GM23338 (cell line): Measurements from ENCODE around the gene CYGB. TPM values are rescaled to one million over a fixed set of nuclear protein-coding genes. Genes with fewer than 3 reads are reported as not detected.

ENCODE experiments used
- ATAC-seq: fragments of 200-7000 bp; cut with Tn5 transposase; 3 replicates; pipeline ENCODE4 v1.9.1; 2020
- DNase-seq: peaks from one replicate; pipeline ENCODE4 v3.0.0-alpha.2; 2015; ENCODE audit warnings: low spot score
- H2AFZ ChIP-seq: fragments of 200-600 bp; sonication (generic); 2 replicates; pipeline ENCODE4 v1.8.0; 2016; ENCODE audit warnings: antibody characterized with exemption, mild to moderate bottlenecking, moderate library complexity
- H3F3A ChIP-seq: fragments of 200-600 bp; sonication (generic); replicated peaks from 2 replicates; pipeline ENCODE4 v1.8.0; 2017; ENCODE audit warnings: antibody characterized with exemption, mixed run types, low read depth
- H3K27ac ChIP-seq: fragments of 200-600 bp; sonication (generic); 2 replicates; pipeline ENCODE4 v1.6.1; 2016; ENCODE audit warnings: low read depth
- H3K27me3 ChIP-seq: fragments of 200-600 bp; sonication (generic); 2 replicates; pipeline ENCODE4 v1.8.0; 2016; ENCODE audit warnings: mild to moderate bottlenecking, mixed run types, moderate library complexity; ENCODE audit not compliant: insufficient read depth
- H3K36me3 ChIP-seq: fragments of 200-600 bp; sonication (generic); 2 replicates; pipeline ENCODE4 v1.8.0; 2016; ENCODE audit warnings: mild to moderate bottlenecking; ENCODE audit not compliant: insufficient read depth
- H3K4me1 ChIP-seq: fragments of 200-600 bp; sonication (generic); 2 replicates; pipeline ENCODE4 v1.8.0; 2016; ENCODE audit warnings: mild to moderate bottlenecking, moderate library complexity; ENCODE audit not compliant: insufficient read depth
- H3K4me2 ChIP-seq: fragments of 200-600 bp; sonication (generic); 2 replicates; pipeline ENCODE4 v1.7.1; 2017; ENCODE audit warnings: mixed run types
- H3K4me3 ChIP-seq: fragments of 200-600 bp; sonication (generic); 2 replicates; pipeline ENCODE4 v1.6.1; 2016; ENCODE audit warnings: mixed run types
- H3K79me2 ChIP-seq: fragments of 200-600 bp; sonication (generic); replicated peaks from 2 replicates; pipeline ENCODE4 v1.8.0; 2017; ENCODE audit warnings: mild to moderate bottlenecking; ENCODE audit not compliant: insufficient read depth
- H3K9me2 ChIP-seq: fragments of 200-600 bp; sonication (generic); 2 replicates; pipeline ENCODE4 v1.8.0; 2017; ENCODE audit not compliant: insufficient read depth
- H4K20me1 ChIP-seq: fragments of 200-600 bp; sonication (generic); replicated peaks from 2 replicates; pipeline ENCODE4 v1.8.0; 2017; ENCODE audit warnings: mild to moderate bottlenecking; ENCODE audit not compliant: insufficient read depth
- H3K27ac Mint-ChIP-seq: 2 replicates; pipeline ENCODE4 v1.8.0; 2020; ENCODE audit warnings: inconsistent platforms, mild to moderate bottlenecking, moderate library complexity, mixed read lengths
- H3K27me3 Mint-ChIP-seq: 3 replicates; pipeline ENCODE4 v1.8.0; 2022; ENCODE audit warnings: low read depth, mild to moderate bottlenecking, moderate library complexity, mixed read lengths, inconsistent platforms; ENCODE audit not compliant: insufficient read depth, poor library complexity
- H3K36me3 Mint-ChIP-seq: 3 replicates; pipeline ENCODE4 v1.8.0; 2021; ENCODE audit warnings: low read depth, mild to moderate bottlenecking, inconsistent platforms, moderate library complexity, mixed read lengths
- H3K4me1 Mint-ChIP-seq: 3 replicates; pipeline ENCODE4 v1.8.0; 2020; ENCODE audit warnings: mild to moderate bottlenecking, inconsistent platforms, mixed read lengths
- H3K4me3 Mint-ChIP-seq: 3 replicates; pipeline ENCODE4 v1.8.0; 2021; ENCODE audit warnings: moderate library complexity, mild to moderate bottlenecking, inconsistent platforms, mixed read lengths
- H3K9me3 Mint-ChIP-seq: 3 replicates; pipeline ENCODE4 v1.8.0; 2020; ENCODE audit warnings: moderate library complexity, mild to moderate bottlenecking, inconsistent platforms, mixed read lengths
- CREB1 ChIP-seq: fragments of 250-450 bp; sonication (Bioruptor Pico); IDR thresholded peaks from 2 replicates; pipeline ENCODE4 v1.5.0; 2020; ENCODE audit warnings: low read depth, mild to moderate bottlenecking, moderate library complexity
- EZH2 ChIP-seq: fragments of 200-600 bp; sonication (generic); IDR thresholded peaks from one replicate; pipeline ENCODE4 v1.8.0; 2017; ENCODE audit warnings: antibody characterized with exemption, mild to moderate bottlenecking, low read depth; ENCODE audit not compliant: unreplicated experiment
- EZH2phosphoT487 ChIP-seq: fragments of 200-600 bp; sonication (generic); IDR thresholded peaks from one replicate; pipeline ENCODE4 v1.8.1; 2018; ENCODE audit warnings: antibody characterized with exemption; ENCODE audit not compliant: unreplicated experiment
- JUNB ChIP-seq: IDR thresholded peaks from one replicate; pipeline ENCODE4 v1.6.1; 2016; ENCODE audit warnings: antibody characterized with exemption; ENCODE audit not compliant: unreplicated experiment
- NANOG ChIP-seq: IDR thresholded peaks from 2 replicates; pipeline ENCODE4 v1.6.1; 2016; ENCODE audit warnings: antibody characterized with exemption, borderline replicate concordance
- POLR2AphosphoS5 ChIP-seq: IDR thresholded peaks from 2 replicates; pipeline ENCODE4 v1.6.1; 2016; ENCODE audit warnings: antibody characterized with exemption, low read depth
- STAT1 ChIP-seq: IDR thresholded peaks from one replicate; pipeline ENCODE4 v1.6.1; 2016; ENCODE audit warnings: antibody characterized with exemption; ENCODE audit not compliant: unreplicated experiment
- ZNF114 ChIP-seq: fragments of 250-450 bp; sonication (Bioruptor Pico); IDR thresholded peaks from 2 replicates; pipeline ENCODE4 v1.5.0; 2020; ENCODE audit warnings: mild to moderate bottlenecking, moderate library complexity
- ZNF331 ChIP-seq: fragments of 250-450 bp; sonication (Bioruptor Pico); IDR thresholded peaks from 2 replicates; pipeline ENCODE4 v1.5.0; 2020; ENCODE audit warnings: low read depth, mild to moderate bottlenecking, moderate library complexity
- ZNF462 ChIP-seq: fragments of 250-450 bp; sonication (Bioruptor Pico); IDR thresholded peaks from 2 replicates; pipeline ENCODE4 v1.5.0; 2020; ENCODE audit warnings: mild to moderate bottlenecking, moderate library complexity
- polyA plus RNA-seq: library from polyadenylated mRNA; unstranded; fragments of >200 nt; fragmentation: Nextera tagmentation; extraction: Ambion mirVana; gene quantifications from 2 replicates; pipeline ENCODE4 v1.2.1, GENCODE V29; 2016
- total RNA-seq: library from RNA; depleted of rRNA; stranded (reverse); fragments of >200 nt; shearing (Covaris generic); gene quantifications from 2 replicates; pipeline ENCODE4 v1.2.3, GENCODE V29; 2014
- TF ChIP-seq, protein P1 (sequence below): IDR thresholded peaks from one replicate; pipeline ENCODE4 v1.6.1; 2018; ENCODE audit warnings: antibody characterized with exemption; ENCODE audit not compliant: unreplicated experiment
- TF ChIP-seq, protein P2 (sequence below), 2 experiments: fragments of 200-600 bp in 1 of 2; sonication (generic) in 1 of 2; conservative IDR thresholded peaks; 2 replicates each; pipeline versions ENCODE4 v1.5.1 to v1.6.1; 2016 to 2017; ENCODE audit warnings: antibody characterized with exemption in 2 of 2, low read depth in 2 of 2, mild to moderate bottlenecking in 2 of 2, moderate library complexity in 1 of 2
- TF ChIP-seq, protein P3 (sequence below): IDR thresholded peaks from 2 replicates; pipeline ENCODE4 v1.6.1; 2016; ENCODE audit warnings: antibody characterized with exemption

The CYGB gene
- total and polyA plus RNA-seq, 2 experiments from 2014 or later = 1.2 to 1.7 TPM

- no peak for ATAC-seq
- Mint-ChIP-seq H3K9me3 (no peaks in the 10 kb centered on the region), H3K27ac (no peak overlapping the region), H3K27me3 (peaks cover 17% of the 10 kb centered on the region), H3K4me1 (peaks cover 17% of the 10 kb centered on the region), H3K4me3 (no peak overlapping the region; the same call in 2 of the 3 replicates), H3K36me3 (no peaks in the 10 kb centered on the region)
- Histone ChIP-seq H4K20me1 (no peaks in the 10 kb centered on the region), H3K27ac (no peak overlapping the region), H3F3A (no peaks in the 10 kb centered on the region), H3K79me2 (no peaks in the 10 kb centered on the region), H2AFZ (peak overlapping the region; percentile 66), H3K36me3 (no peaks in the 10 kb centered on the region), H3K4me3 (no peak overlapping the region), H3K4me1 (peaks cover 9% of the 10 kb centered on the region; the same call in 1 of the 2 replicates), H3K27me3 (peaks cover 5% of the 10 kb centered on the region; the same call in 1 of the 2 replicates), H3K4me2 (no peak overlapping the region), H3K9me2 (no peaks in the 10 kb centered on the region)
- DNase-seq = no peak
- TF ChIP-seq EZH2 = no peak
- no peak for TF ChIP-seq CREB1 (CRISPR knock-in tag)
- TF ChIP-seq STAT1 = no peak
- TF ChIP-seq, protein P1, sequence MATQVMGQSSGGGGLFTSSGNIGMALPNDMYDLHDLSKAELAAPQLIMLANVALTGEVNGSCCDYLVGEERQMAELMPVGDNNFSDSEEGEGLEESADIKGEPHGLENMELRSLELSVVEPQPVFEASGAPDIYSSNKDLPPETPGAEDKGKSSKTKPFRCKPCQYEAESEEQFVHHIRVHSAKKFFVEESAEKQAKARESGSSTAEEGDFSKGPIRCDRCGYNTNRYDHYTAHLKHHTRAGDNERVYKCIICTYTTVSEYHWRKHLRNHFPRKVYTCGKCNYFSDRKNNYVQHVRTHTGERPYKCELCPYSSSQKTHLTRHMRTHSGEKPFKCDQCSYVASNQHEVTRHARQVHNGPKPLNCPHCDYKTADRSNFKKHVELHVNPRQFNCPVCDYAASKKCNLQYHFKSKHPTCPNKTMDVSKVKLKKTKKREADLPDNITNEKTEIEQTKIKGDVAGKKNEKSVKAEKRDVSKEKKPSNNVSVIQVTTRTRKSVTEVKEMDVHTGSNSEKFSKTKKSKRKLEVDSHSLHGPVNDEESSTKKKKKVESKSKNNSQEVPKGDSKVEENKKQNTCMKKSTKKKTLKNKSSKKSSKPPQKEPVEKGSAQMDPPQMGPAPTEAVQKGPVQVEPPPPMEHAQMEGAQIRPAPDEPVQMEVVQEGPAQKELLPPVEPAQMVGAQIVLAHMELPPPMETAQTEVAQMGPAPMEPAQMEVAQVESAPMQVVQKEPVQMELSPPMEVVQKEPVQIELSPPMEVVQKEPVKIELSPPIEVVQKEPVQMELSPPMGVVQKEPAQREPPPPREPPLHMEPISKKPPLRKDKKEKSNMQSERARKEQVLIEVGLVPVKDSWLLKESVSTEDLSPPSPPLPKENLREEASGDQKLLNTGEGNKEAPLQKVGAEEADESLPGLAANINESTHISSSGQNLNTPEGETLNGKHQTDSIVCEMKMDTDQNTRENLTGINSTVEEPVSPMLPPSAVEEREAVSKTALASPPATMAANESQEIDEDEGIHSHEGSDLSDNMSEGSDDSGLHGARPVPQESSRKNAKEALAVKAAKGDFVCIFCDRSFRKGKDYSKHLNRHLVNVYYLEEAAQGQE = no peak
- TF ChIP-seq NANOG = no peak
- TF ChIP-seq, protein P2, sequence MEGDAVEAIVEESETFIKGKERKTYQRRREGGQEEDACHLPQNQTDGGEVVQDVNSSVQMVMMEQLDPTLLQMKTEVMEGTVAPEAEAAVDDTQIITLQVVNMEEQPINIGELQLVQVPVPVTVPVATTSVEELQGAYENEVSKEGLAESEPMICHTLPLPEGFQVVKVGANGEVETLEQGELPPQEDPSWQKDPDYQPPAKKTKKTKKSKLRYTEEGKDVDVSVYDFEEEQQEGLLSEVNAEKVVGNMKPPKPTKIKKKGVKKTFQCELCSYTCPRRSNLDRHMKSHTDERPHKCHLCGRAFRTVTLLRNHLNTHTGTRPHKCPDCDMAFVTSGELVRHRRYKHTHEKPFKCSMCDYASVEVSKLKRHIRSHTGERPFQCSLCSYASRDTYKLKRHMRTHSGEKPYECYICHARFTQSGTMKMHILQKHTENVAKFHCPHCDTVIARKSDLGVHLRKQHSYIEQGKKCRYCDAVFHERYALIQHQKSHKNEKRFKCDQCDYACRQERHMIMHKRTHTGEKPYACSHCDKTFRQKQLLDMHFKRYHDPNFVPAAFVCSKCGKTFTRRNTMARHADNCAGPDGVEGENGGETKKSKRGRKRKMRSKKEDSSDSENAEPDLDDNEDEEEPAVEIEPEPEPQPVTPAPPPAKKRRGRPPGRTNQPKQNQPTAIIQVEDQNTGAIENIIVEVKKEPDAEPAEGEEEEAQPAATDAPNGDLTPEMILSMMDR (conservative IDR thresholded peaks at IDR 0.05; ENCODE audit: low read depth in 2 of 2) = no peak
- TF ChIP-seq, protein P3, sequence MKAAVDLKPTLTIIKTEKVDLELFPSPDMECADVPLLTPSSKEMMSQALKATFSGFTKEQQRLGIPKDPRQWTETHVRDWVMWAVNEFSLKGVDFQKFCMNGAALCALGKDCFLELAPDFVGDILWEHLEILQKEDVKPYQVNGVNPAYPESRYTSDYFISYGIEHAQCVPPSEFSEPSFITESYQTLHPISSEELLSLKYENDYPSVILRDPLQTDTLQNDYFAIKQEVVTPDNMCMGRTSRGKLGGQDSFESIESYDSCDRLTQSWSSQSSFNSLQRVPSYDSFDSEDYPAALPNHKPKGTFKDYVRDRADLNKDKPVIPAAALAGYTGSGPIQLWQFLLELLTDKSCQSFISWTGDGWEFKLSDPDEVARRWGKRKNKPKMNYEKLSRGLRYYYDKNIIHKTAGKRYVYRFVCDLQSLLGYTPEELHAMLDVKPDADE = no peak
- TF ChIP-seq EZH2phosphoT487 = no peak
- no peak for TF ChIP-seq POLR2AphosphoS5
- TF ChIP-seq ZNF114 (CRISPR knock-in tag) = no peak
- TF ChIP-seq ZNF462 (CRISPR knock-in tag) = no peak
- TF ChIP-seq ZNF331 (CRISPR knock-in tag) = no peak
- no peak for TF ChIP-seq JUNB
These were observed 12.7 kb downstream of the CYGB start for GRCh38 chr17:76524598-76525512.
